Spleen (tissue), 11 donors: Measurements from ENCODE around the gene BAG1. TPM values are rescaled to one million over a fixed set of nuclear protein-coding genes. Genes with fewer than 3 reads are reported as not detected.

Experiments
- DNase-seq: peaks from one replicate; pipeline ENCODE4 v3.0.0-alpha.2; 2020
- H3K27ac ChIP-seq, 8 donors: fragments of 200-600 bp; sonication (generic) in 7 of 8; 1 replicate in 4 of 8; 2 replicates in 4 of 8; pipeline versions ENCODE4 v1.5.0 to v1.8.0; 2016 to 2021; ENCODE audit warnings: inconsistent platforms in 4 of 8, mild to moderate bottlenecking in 4 of 8, moderate library complexity in 1 of 8
- H3K27me3 ChIP-seq, 7 donors: fragments of 200-600 bp; sonication (generic) in 6 of 7; replicated peaks in 1 of 7; 1 replicate in 4 of 7; 2 replicates in 3 of 7; pipeline versions ENCODE4 v1.5.0 to v1.8.0; 2016 to 2021; ENCODE audit warnings: inconsistent platforms in 3 of 7, mild to moderate bottlenecking in 1 of 7
- H3K36me3 ChIP-seq, 6 donors: fragments of 200-600 bp; sonication (generic) in 5 of 6; 1 replicate in 4 of 6; 2 replicates in 2 of 6; pipeline versions ENCODE4 v1.5.0 to v1.8.0; 2016 to 2021; ENCODE audit warnings: inconsistent platforms in 2 of 6
- H3K4me1 ChIP-seq, 6 donors: fragments of 200-600 bp; sonication (generic) in 5 of 6; 1 replicate in 3 of 6; 2 replicates in 3 of 6; pipeline versions ENCODE4 v1.5.0 to v1.8.0; 2016 to 2021; ENCODE audit warnings: inconsistent platforms in 3 of 6
- H3K4me3 ChIP-seq, 8 donors: fragments of 200-600 bp; sonication (generic) in 7 of 8; 1 replicate in 4 of 8; 2 replicates in 4 of 8; pipeline versions ENCODE4 v1.5.0 to v1.8.0; 2016 to 2021; ENCODE audit warnings: inconsistent platforms in 4 of 8, mild to moderate bottlenecking in 4 of 8, moderate library complexity in 2 of 8
- H3K9me3 ChIP-seq, 8 donors: fragments of 200-600 bp; sonication (generic) in 7 of 8; 1 replicate in 4 of 8; 2 replicates in 4 of 8; pipeline versions ENCODE4 v1.5.0 to v1.8.0; 2016 to 2021; ENCODE audit warnings: inconsistent platforms in 4 of 8
- CTCF ChIP-seq, 11 experiments: fragments of 200-600 bp in 7 of 11; fragments of 450-650 bp in 4 of 11; sonication (generic) in 4 of 11; IDR thresholded peaks in 8 of 11; conservative IDR thresholded peaks in 3 of 11; 1 replicate in 7 of 11; 2 replicates in 4 of 11; pipeline versions ENCODE4 v1.4.0 to v1.8.0; 2016 to 2021; ENCODE audit warnings: antibody characterized with exemption in 11 of 11, inconsistent platforms in 4 of 11, mild to moderate bottlenecking in 1 of 11
- POLR2A ChIP-seq, 3 donors: fragments of 450-650 bp; IDR thresholded peaks; one replicate each; pipeline ENCODE4 v1.5.1; 2017; ENCODE audit warnings: antibody characterized with exemption in 3 of 3, mild to moderate bottlenecking in 1 of 3
- POLR2AphosphoS5 ChIP-seq, 3 donors: sonication (generic); formaldehyde crosslinking; IDR thresholded peaks; one replicate each; pipeline ENCODE4 v1.5.1; 2017; ENCODE audit warnings: antibody characterized with exemption in 3 of 3
- WGBS, 5 donors: extraction: QIAGEN DNeasy Blood & Tissue Kit in 3 of 5; methylation state at CpG; one replicate each; pipeline versions ENCODE4 v1.1.5 to v1.1.7; 2013 to 2018; 5-methylcytosine and 5-hydroxymethylcytosine counted together
- intact Hi-C: fragments of 100-400 bp; cut with DNase I; formaldehyde crosslinking; loops from one replicate; pipeline ENCODE4 v1.15.0; 2023; ENCODE audit warnings: low total_unique reads
- polyA plus RNA-seq, 3 donors: library from polyadenylated mRNA; stranded (reverse); fragments of 200-250 nt; gene quantifications; one replicate each; pipeline ENCODE4 v1.2.1, GENCODE V29; 2013
- total RNA-seq, 7 donors: library from RNA; depleted of rRNA in 3 of 7; stranded (reverse); fragments of >200 nt in 3 of 7; fragmentation: NEBNext Ultra II Directional in 4 of 7; extraction: Animal tissue kit (Norgen Biotek cat#: 25700) in 4 of 7; gene quantifications; one replicate each; pipeline versions ENCODE4 v1.1.0 to v1.2.1, GENCODE V29; 2016 to 2021
- donor health status: healthy with polysubstance abuse.
- donor health status: DM: no; HTN: no; CAD: no; lungs with moderate emphysema.
- donor health status: DM: no; HTN: no; CAD: no.
- donor health status: Bipolar disorder and iron deficiency.
- donor health status: healthy.
- donor health status: DM: no; HTN: no; CAD: no.
- donor health status: DM: yes; HTN: yes; CAD: no.

The BAG1 gene
- total and polyA plus RNA-seq, 10 donors, result 49.9 to 102 (median 70.9) TPM

- no peaks in the 10 kb centered on the region for H3K27me3 ChIP-seq
- TF ChIP-seq POLR2A (IDR thresholded peaks at IDR 0.05), result no peak
- no peak for TF ChIP-seq CTCF (IDR thresholded peaks at IDR 0.05 in 8 of 11, conservative IDR thresholded peaks at IDR 0.05 in 3 of 11)
- no peak for TF ChIP-seq POLR2AphosphoS5 (IDR thresholded peaks at IDR 0.05)
- H3K9me3 ChIP-seq, result no peaks in the 10 kb centered on the region
- intact Hi-C loops, result loop anchor here (10.0 kb wide), 1 partner anchor 47 kb away; no protein-coding TSS in a partner anchor
- no peaks in the 10 kb centered on the region for H3K36me3 ChIP-seq
- no peak for DNase-seq
- H3K4me3 ChIP-seq, result no peak overlapping the region
- H3K4me1 ChIP-seq, result peaks cover 16 to 46% (median 38%) of the 10 kb centered on the region in 6 donors
- WGBS, 5 donors, result 63 to 73% (median 67%) methylated on average over 3 of the region's 3 CpGs
- H3K27ac ChIP-seq, result peak overlapping the region in 7 of 8 donors; percentile 11 to 79 (median 58)
Measured at GRCh38 chr9:33222031-33222430, 42.5 kb downstream of the BAG1 start.

- peak overlapping the region in 1 of 8 donors; percentile 13 for H3K4me3 ChIP-seq
- intact Hi-C loops, result loop anchor here (10.0 kb wide), 1 partner anchor 47 kb away; no protein-coding TSS in a partner anchor
- peak overlapping the region in 7 of 8 donors; percentile 11 to 79 (median 58) for H3K27ac ChIP-seq
- 67 to 95% (median 82%) methylated on average over 3 of the region's 3 CpGs for WGBS, 5 donors
- H3K36me3 ChIP-seq, result no peaks in the 10 kb centered on the region
- H3K4me1 ChIP-seq, result peaks cover 16 to 41% (median 34%) of the 10 kb centered on the region in 6 donors
- no peak for DNase-seq
- H3K27me3 ChIP-seq, result no peaks in the 10 kb centered on the region
- no peaks in the 10 kb centered on the region for H3K9me3 ChIP-seq
- no peak for TF ChIP-seq CTCF (IDR thresholded peaks at IDR 0.05 in 8 of 11, conservative IDR thresholded peaks at IDR 0.05 in 3 of 11)
- peak in 1 of 3 donors; percentile 2 for TF ChIP-seq POLR2AphosphoS5 (IDR thresholded peaks at IDR 0.05)
- TF ChIP-seq POLR2A (IDR thresholded peaks at IDR 0.05), result no peak
Measured at GRCh38 chr9:33221568-33221884, 43.0 kb downstream of the BAG1 start.

DNA sequence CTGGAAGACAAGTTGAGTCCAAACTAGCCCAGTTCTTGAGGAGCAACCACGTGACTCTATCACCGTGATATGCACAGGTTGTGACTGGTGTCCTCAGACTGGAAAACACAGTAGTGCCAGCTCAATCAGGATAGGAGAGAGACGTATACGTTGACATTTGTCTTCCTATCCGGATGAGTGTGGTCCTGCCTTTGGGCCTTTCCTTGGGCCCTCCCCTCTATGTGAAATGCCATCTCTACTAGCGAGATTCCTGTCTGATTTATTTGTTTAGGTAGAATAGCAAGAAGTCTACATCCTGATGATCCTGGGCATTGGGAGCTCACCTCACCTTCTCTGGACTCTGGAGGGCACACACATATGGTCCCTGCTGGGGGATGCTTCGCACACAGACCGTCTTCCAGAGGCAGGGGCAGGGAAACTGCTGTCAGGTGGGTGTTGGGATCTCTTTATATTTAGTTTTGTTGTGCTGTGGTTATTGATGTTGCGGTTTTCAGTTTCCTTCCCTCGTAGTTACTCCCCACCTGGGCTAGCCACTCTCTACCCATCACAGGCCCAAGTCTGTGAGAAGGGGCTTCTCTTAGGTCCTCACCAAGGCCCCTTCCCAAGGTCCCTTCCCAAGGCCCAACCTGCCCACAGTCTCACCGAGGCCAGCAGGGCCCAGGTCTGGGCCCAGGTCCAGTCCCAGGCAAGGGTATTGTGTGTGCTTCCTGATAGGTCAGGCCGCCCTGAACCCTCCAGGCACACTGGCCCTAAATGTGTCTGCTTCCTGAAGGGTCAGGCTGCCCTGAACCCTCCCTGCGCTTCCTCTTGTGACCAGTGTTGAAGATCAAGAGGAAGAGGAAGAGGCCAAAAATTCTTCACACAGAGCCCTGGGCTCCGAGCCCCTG is 43.6 kb downstream of the BAG1 start:
- no peaks in the 10 kb centered on the region for H3K36me3 ChIP-seq
- peak overlapping the region in 1 of 8 donors; percentile 13 for H3K4me3 ChIP-seq
- 64 to 76% (median 67%) methylated on average over 10 to 14 of the region's 14 CpGs for WGBS, 5 donors
- intact Hi-C loops, result loop anchor here (10.0 kb wide), 1 partner anchor 46 kb away; no protein-coding TSS in a partner anchor
- peak; percentile 87 for DNase-seq
- TF ChIP-seq POLR2A (IDR thresholded peaks at IDR 0.05) (no peak), POLR2AphosphoS5 (IDR thresholded peaks at IDR 0.05) (peak; percentile 72 to 82 (median 82)), CTCF (IDR thresholded peaks at IDR 0.05 in 8 of 11, conservative IDR thresholded peaks at IDR 0.05 in 3 of 11) (peak in 5 of 11 experiments; percentile 10 to 41 (median 30))
- H3K27me3 ChIP-seq, result no peaks in the 10 kb centered on the region
- H3K4me1 ChIP-seq, result peaks cover 13 to 35% (median 28%) of the 10 kb centered on the region in 6 donors
- H3K27ac ChIP-seq, result peak overlapping the region in 7 of 8 donors; percentile 11 to 79 (median 58)
- no peaks in the 10 kb centered on the region for H3K9me3 ChIP-seq
